ENCODE measurements around the gene RABGAP1L.

- TF ChIP-seq EZH2 (IDR thresholded peaks at IDR 0.05) = no peak
- no peak for TF ChIP-seq POLR2A (IDR thresholded peaks at IDR 0.05; ENCODE audit: borderline replicate concordance, extremely low read depth, insufficient read depth, insufficient read length)
- TF ChIP-seq EZH2phosphoT487 (IDR thresholded peaks at IDR 0.05; ENCODE audit: borderline replicate concordance) = no peak
- no peak for TF ChIP-seq POLR2AphosphoS5 (IDR thresholded peaks at IDR 0.05; ENCODE audit: low read depth, low read length)
- TF ChIP-seq MAX (IDR thresholded peaks at IDR 0.05) = no peak
Measured at GRCh38 chr1:174626031-174627025, 467.0 kb downstream of the RABGAP1L start.

All from HCT116 (cell line).